H1 (cell line): Measurements from ENCODE around the gene PJVK. TPM values are rescaled to one million over a fixed set of nuclear protein-coding genes. Genes with fewer than 3 reads are reported as not detected.

Experiments used
- CTCF ChIA-PET: fragments of 300-600 bp; sonication (Branson Sonifier 250); formaldehyde crosslinking; loops from one replicate; lab custom pipeline; 2021; ENCODE audit not compliant: partially characterized antibody; lab: Charles Lee
- POLR2A ChIA-PET: fragments of 300-600 bp; sonication (Branson Sonifier 250); formaldehyde crosslinking; loops from one replicate; lab custom pipeline; 2021; ENCODE audit warnings: inconsistent platforms; ENCODE audit not compliant: partially characterized antibody; lab: Charles Lee
- DNase-seq, 2 experiments: peaks; one replicate each; pipeline versions ENCODE4 v3.0.0 to v3.0.0-alpha.2; 2010 to 2022; ENCODE audit warnings: low spot score in 2 of 2, low read depth in 1 of 2, mixed read lengths in 1 of 2
- FAIRE-seq: peaks from 2 replicates; lab custom pipeline; 2011; peaks lifted over from hg19 to GRCh38; lab: Jason Lieb, UNC
- H2AFZ ChIP-seq: 2 replicates; pipeline ENCODE4 v1.8.1; 2012; ENCODE audit warnings: low read length, inconsistent platforms
- H2AK5ac ChIP-seq: 2 replicates; pipeline ENCODE4 v1.6.1; 2013; ENCODE audit warnings: low read depth, low read length
- H2BK120ac ChIP-seq: replicated peaks from 2 replicates; pipeline ENCODE3; 2013; ENCODE audit warnings: low read depth, low read length, inconsistent platforms
- H2BK12ac ChIP-seq: 2 replicates; pipeline ENCODE4 v1.6.1; 2013; ENCODE audit warnings: low read depth, low read length
- H2BK15ac ChIP-seq: 2 replicates; pipeline ENCODE4 v1.6.1; 2013; ENCODE audit warnings: low read length
- H2BK20ac ChIP-seq: 2 replicates; pipeline ENCODE4 v1.6.1; 2013; ENCODE audit warnings: low read length
- H2BK5ac ChIP-seq: 2 replicates; pipeline ENCODE4 v1.6.1; 2013; ENCODE audit warnings: low read depth, low read length
- H3K14ac ChIP-seq: 2 replicates; pipeline ENCODE4 v1.6.1; 2013; ENCODE audit warnings: inconsistent platforms; ENCODE audit not compliant: insufficient read length
- H3K18ac ChIP-seq: 2 replicates; pipeline ENCODE4 v1.6.1; 2013; ENCODE audit warnings: low read length; ENCODE audit errors: extremely low read depth
- H3K23ac ChIP-seq: 2 replicates; pipeline ENCODE4 v1.6.1; 2013; ENCODE audit warnings: inconsistent platforms; ENCODE audit not compliant: insufficient read length
- H3K23me2 ChIP-seq: 2 replicates; pipeline ENCODE4 v1.6.1; 2013; ENCODE audit warnings: low read depth, low read length
- H3K27ac ChIP-seq: 2 replicates; pipeline ENCODE4 v1.6.1; 2011; ENCODE audit warnings: low read depth, low read length, inconsistent platforms
- H3K27me3 ChIP-seq, 4 experiments: replicated peaks in 1 of 4; 1 replicate in 1 of 4; 2 replicates in 3 of 4; pipeline versions ENCODE4 v1.6.1 to v1.8.1; 2011 to 2013; ENCODE audit warnings: low read length in 3 of 4, mild to moderate bottlenecking in 3 of 4, inconsistent platforms in 2 of 4, mixed read lengths in 2 of 4, moderate library complexity in 1 of 4; ENCODE audit not compliant: control insufficient read depth in 3 of 4, insufficient read depth in 3 of 4; ENCODE audit errors: extremely low read depth in 1 of 4
- H3K36me3 ChIP-seq, 4 experiments: 2 replicates each; pipeline versions ENCODE4 v1.6.1 to v1.8.1; 2011 to 2013; ENCODE audit warnings: mild to moderate bottlenecking in 4 of 4, low read length in 3 of 4, moderate library complexity in 2 of 4, control low read depth in 1 of 4, inconsistent platforms in 1 of 4; ENCODE audit not compliant: insufficient read depth in 4 of 4, control insufficient read depth in 2 of 4
- H3K4ac ChIP-seq: replicated peaks from 2 replicates; pipeline ENCODE3; 2013; ENCODE audit warnings: low read length, low read depth, mixed read lengths, inconsistent platforms; ENCODE audit not compliant: insufficient read length
- H3K4me1 ChIP-seq, 4 experiments: replicated peaks in 1 of 4; 1 replicate in 1 of 4; 2 replicates in 3 of 4; pipeline versions ENCODE4 v1.6.1 to v1.8.1; 2011 to 2013; ENCODE audit warnings: low read length in 3 of 4, inconsistent platforms in 2 of 4, mixed read lengths in 1 of 4; ENCODE audit not compliant: insufficient read depth in 4 of 4, control insufficient read depth in 3 of 4
- H3K4me2 ChIP-seq, 2 experiments: 2 replicates each; pipeline versions ENCODE4 v1.6.1 to v1.8.1; 2011 to 2013; ENCODE audit warnings: low read depth in 2 of 2, low read length in 2 of 2, control low read depth in 1 of 2, inconsistent platforms in 1 of 2, mild to moderate bottlenecking in 1 of 2; ENCODE audit not compliant: insufficient read depth in 1 of 2
- H3K4me3 ChIP-seq, 4 experiments: fragments of 200-600, 300-600 bp in 1 of 4; sonication (generic), shearing (Covaris generic), sonication (Bioruptor Twin) in 1 of 4; 2 replicates each; pipeline versions ENCODE4 v1.5.1 to v1.8.1; 2011 to 2016; ENCODE audit warnings: low read length in 4 of 4, low read depth in 3 of 4, control low read depth in 2 of 4, inconsistent platforms in 2 of 4, mild to moderate bottlenecking in 2 of 4, mixed read lengths in 1 of 4, moderate library complexity in 1 of 4; ENCODE audit not compliant: insufficient read depth in 2 of 4; ENCODE audit errors: extremely low read depth in 1 of 4
- H3K56ac ChIP-seq: replicated peaks from 2 replicates; pipeline ENCODE3; 2013; ENCODE audit warnings: low read depth, mild to moderate bottlenecking, mixed read lengths, low read length, inconsistent platforms; ENCODE audit not compliant: insufficient read length
- H3K79me1 ChIP-seq: 2 replicates; pipeline ENCODE4 v1.6.1; 2013; ENCODE audit warnings: low read depth, low read length, control low read depth
- H3K79me2 ChIP-seq, 2 experiments: 2 replicates each; pipeline versions ENCODE4 v1.6.1 to v1.8.1; 2012 to 2013; ENCODE audit warnings: low read length in 2 of 2, mild to moderate bottlenecking in 2 of 2, inconsistent platforms in 1 of 2; ENCODE audit not compliant: insufficient read depth in 2 of 2, control insufficient read depth in 1 of 2
- H3K9ac ChIP-seq, 4 experiments: replicated peaks in 1 of 4; 1 replicate in 1 of 4; 2 replicates in 3 of 4; pipeline versions ENCODE4 v1.6.1 to v1.8.1; 2011 to 2013; ENCODE audit warnings: low read depth in 3 of 4, low read length in 3 of 4, control low read depth in 2 of 4, mild to moderate bottlenecking in 2 of 4, moderate library complexity in 2 of 4, inconsistent platforms in 1 of 4; ENCODE audit errors: extremely low read depth in 1 of 4
- H3K9me3 ChIP-seq, 2 experiments: 2 replicates each; pipeline versions ENCODE4 v1.6.1 to v1.8.1; 2012 to 2013; ENCODE audit warnings: mild to moderate bottlenecking in 2 of 2, moderate library complexity in 2 of 2, control low read depth in 1 of 2, inconsistent platforms in 1 of 2, low read depth in 1 of 2, low read length in 1 of 2, mixed read lengths in 1 of 2; ENCODE audit not compliant: insufficient read depth in 2 of 2
- H4K20me1 ChIP-seq, 2 experiments: replicated peaks in 1 of 2; 2 replicates each; pipeline versions ENCODE3 to v1.8.1; 2011 to 2013; ENCODE audit warnings: inconsistent platforms in 2 of 2, low read length in 2 of 2, mild to moderate bottlenecking in 1 of 2; ENCODE audit not compliant: insufficient read depth in 2 of 2, control insufficient read depth in 1 of 2
- H4K5ac ChIP-seq: 2 replicates; pipeline ENCODE4 v1.6.1; 2013; ENCODE audit warnings: low read length, low read depth, mixed read lengths, inconsistent platforms; ENCODE audit not compliant: insufficient read length
- H4K8ac ChIP-seq: 2 replicates; pipeline ENCODE4 v1.8.0; 2013; ENCODE audit warnings: mild to moderate bottlenecking, moderate library complexity, low read length, inconsistent platforms; ENCODE audit not compliant: insufficient read depth; ENCODE audit errors: extremely low read depth
- H4K91ac ChIP-seq: replicated peaks from 2 replicates; pipeline ENCODE3; 2013; ENCODE audit warnings: low read length, mixed read lengths, inconsistent platforms; ENCODE audit not compliant: insufficient read length
- WGBS, 2 experiments: shearing (Covaris generic) in 1 of 2; methylation state at CpG; one replicate each; pipeline versions ENCODE4 v1.1.6 to v1.1.7; 2013 to 2015; ENCODE audit warnings: low lambda C conversion rate in 2 of 2, mixed read lengths in 2 of 2, inconsistent platforms in 1 of 2, low coverage in 1 of 2, missing lambda C conversion rate in 1 of 2; ENCODE audit not compliant: insufficient replicate concordance in 2 of 2, insufficient coverage in 1 of 2, insufficient read length in 1 of 2; ENCODE audit errors: extremely low coverage in 1 of 2, missing lambda C conversion rate in 1 of 2; 5-methylcytosine and 5-hydroxymethylcytosine counted together
- polyA plus RNA-seq, 7 experiments: library from polyadenylated mRNA; depleted of rRNA in 3 of 7; stranded (reverse) in 5 of 7; unstranded in 2 of 7; fragments of >200 nt in 5 of 7; fragments of 200-250 nt in 2 of 7; gene quantifications; 1 replicate in 5 of 7; 2 replicates in 1 of 7; 4 replicates in 1 of 7; pipeline versions ENCODE4 v1.2.1 to v1.2.3, GENCODE V29; 2011 to 2013; ENCODE audit warnings: missing spikeins in 2 of 7, mixed read lengths in 2 of 7
- total RNA-seq: library from RNA; stranded (reverse); fragmentation: NEBNext Ultra II Directional; extraction: Animal tissue kit (Norgen Biotek cat#: 25700); gene quantifications from 2 replicates; pipeline ENCODE4 v1.2.1, GENCODE V29; 2021
- TF ChIP-seq, protein P1 (sequence below): IDR thresholded peaks from 2 replicates; pipeline ENCODE4 v1.6.1; 2012; ENCODE audit warnings: inconsistent platforms

PJVK gene
- total and polyA plus RNA-seq, 2 of the 8 experiments (the other 6 are each of a cell fraction or from before 2014, with no cell fraction given) = 2.4 to 2.8 TPM

DNA sequence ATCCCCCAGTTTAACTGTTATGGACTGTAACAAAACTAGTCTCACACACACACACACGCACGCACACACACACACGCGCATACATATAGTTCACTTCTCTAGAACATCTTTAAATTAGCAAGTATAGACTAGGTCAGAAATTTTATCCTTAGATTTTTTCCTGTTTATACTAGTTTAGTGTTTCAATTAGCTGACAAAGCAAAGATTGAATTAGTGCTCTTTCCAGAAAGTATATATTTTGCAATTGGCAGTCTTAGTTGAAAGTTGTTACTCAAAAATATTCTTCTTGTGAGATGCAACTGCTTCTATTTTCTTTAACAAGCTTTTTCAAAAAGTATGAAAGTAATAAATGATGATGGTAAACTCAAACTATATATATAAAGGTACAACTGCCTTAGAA is 51.6 kb downstream of the PJVK start:
- H3K4me1 ChIP-seq = peaks cover 0 to 3% (median 0%) of the 10 kb centered on the region in 4 experiments; a peak in 2 of 7 replicates
- no peak for FAIRE-seq
- peaks cover 2 to 25% (median 5%) of the 10 kb centered on the region in 4 experiments; a peak in 6 of 8 replicates for H3K36me3 ChIP-seq
- no peak overlapping the region for H4K5ac ChIP-seq
- no peak overlapping the region for H4K91ac ChIP-seq
- no peak overlapping the region for H3K23ac ChIP-seq
- no peaks in the 10 kb centered on the region for H3K79me2 ChIP-seq
- no peak overlapping the region for H3K4ac ChIP-seq
- no peak overlapping the region for H2BK120ac ChIP-seq
- no peak overlapping the region for H3K27ac ChIP-seq
- H3K9me3 ChIP-seq = no peaks in the 10 kb centered on the region
- H4K20me1 ChIP-seq = no peaks in the 10 kb centered on the region
- H3K4me2 ChIP-seq = no peak overlapping the region
- no peak overlapping the region for H3K9ac ChIP-seq
- no peaks in the 10 kb centered on the region for H3K23me2 ChIP-seq
- no peak overlapping the region for H2BK5ac ChIP-seq
- H2BK12ac ChIP-seq = no peak overlapping the region
- no peaks in the 10 kb centered on the region for H3K27me3 ChIP-seq
- H2AK5ac ChIP-seq = no peak overlapping the region
- DNase-seq = no peak
- no peak overlapping the region for H3K18ac ChIP-seq
- H2BK15ac ChIP-seq = no peak overlapping the region
- TF ChIP-seq, protein P1, sequence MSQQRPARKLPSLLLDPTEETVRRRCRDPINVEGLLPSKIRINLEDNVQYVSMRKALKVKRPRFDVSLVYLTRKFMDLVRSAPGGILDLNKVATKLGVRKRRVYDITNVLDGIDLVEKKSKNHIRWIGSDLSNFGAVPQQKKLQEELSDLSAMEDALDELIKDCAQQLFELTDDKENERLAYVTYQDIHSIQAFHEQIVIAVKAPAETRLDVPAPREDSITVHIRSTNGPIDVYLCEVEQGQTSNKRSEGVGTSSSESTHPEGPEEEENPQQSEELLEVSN = no peak
- TF ChIP-seq, all 59 proteins: peak for 0
- CTCF ChIA-PET = interaction anchor here (1.2 kb wide), 1 partner anchor 20 kb away, joined by 5 read pairs; no protein-coding TSS in a partner anchor
- POLR2A ChIA-PET = no interaction called here
- Histone ChIP-seq H2AFZ (no peak overlapping the region), H3K4me3 (no peak overlapping the region), H3K56ac (no peak overlapping the region), H4K8ac (no peak overlapping the region), H3K79me1 (no peaks in the 10 kb centered on the region), H3K14ac (no peak overlapping the region), H2BK20ac (no peak overlapping the region)
- WGBS, 2 experiments = 90% methylated on average over 4 of the region's 4 CpGs; no CpG with 5 or more reads in 1 of the 2 experiments
